Fibroblast of skin of left quadriceps (primary cell): ENCODE measurements around the gene RAPGEF1.

ENCODE experiments used
- DNase-seq, 2 experiments: peaks; one replicate each; pipeline ENCODE4 v3.0.0-alpha.2; 2013; ENCODE audit warnings: low read depth in 2 of 2

RAPGEF1 gene

DNA sequence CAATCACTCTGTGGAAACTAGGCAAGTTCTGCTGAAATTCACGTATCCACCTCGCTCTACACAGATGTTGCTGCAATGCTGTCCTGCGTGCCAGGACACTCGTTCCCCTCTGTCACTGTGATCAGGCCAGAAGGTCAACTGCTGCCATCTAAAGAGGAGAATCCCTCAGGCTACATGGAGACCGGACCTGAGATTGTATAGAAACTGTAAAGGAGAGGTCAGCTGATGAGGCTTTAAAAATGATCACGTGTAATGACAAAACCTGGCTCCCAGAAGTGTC, 114.4 kb downstream of the RAPGEF1 start:
- DNase-seq: no peak

DNA sequence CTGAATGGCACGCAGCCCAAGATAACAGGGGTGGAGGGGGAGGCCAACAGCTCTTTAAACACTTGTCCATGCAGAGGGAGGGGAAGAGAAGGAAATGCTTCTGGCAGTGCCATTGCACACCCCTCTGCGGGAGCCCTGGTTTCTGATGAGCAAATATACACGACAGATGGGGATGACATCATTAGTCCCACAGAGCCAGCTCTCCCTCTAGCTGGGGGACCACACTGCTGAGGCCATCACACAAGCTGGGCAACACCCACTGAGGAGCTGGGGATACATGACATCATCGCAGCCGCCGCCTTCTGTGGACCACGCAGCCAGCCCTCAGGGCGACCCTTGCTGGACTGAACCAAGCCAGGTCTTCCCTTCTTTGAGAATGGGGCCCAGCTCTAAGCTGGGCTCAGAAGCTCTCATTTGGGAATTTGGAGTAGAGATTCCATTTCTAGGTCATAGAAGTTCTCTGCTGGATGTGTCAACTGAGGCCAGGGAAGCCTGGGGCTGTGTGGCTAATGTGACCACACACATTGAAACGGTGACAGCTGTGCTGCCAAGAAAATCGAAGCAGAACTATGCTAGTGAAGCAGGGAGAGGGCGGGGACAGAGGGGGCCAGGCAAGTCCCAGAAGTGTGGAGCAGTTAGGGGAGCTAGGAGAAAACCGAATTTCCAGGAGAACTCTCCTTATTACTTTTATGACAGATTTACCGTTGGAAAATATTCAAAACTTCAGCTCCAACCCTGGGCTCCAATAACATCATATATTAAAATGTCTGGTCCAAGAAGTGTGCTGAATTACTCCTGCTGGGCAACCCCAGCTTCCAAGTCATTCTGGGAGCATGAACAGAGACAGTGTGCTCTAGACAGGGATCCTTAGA, 115.0 kb downstream of the RAPGEF1 start:
- DNase-seq: no peak

DNA sequence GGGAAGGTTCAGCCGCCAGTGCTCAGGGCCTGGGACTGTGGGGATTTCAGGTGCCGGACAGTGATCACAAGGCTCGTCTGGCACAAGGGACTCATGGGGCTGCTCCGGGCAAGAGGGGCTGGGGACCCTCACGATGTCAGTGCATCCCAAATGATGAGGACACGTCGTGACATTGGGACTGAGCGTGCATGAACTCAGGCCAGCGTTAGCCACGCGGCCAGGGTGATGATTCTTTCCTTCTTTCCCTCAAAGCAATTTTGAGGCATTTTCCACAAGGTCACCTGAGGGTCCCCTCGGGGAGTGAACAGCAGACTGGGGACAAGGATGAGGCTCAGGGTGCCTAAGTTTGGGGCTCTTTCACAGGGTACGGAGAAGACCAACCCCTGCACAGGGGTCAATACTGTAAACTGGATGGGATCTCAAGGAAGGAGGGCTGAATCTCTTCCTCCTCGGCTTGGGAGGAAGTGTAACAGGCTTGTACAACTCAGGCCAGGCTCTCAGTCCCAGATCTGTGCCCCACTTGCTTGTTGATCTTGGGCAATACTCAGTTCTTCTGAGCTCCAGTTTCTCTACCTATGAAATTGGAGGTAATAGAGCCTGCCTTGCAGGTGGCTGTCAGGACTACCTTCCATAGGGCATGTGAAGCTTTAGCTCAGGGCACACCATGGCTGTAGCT, 116.1 kb downstream of the RAPGEF1 start:
- DNase-seq: no peak

DNA sequence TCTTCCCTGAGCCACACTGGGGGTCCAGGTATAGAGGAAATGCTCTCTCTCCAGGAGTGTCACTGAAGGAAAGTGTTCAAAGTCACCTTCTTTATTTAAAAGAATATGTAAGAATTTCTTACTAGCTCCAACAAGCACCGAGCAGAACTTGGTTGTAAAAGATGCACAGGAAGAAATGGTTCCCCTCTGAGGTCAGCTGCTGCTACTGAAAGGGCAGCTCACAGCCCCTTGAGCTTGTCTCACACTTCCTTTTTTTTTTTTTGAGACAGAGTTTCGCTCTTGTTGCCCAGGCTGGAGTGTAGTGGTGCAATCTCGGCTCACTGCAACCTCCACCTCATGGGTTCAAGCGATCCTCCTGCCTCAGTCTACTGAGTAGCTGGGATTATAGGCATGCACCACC, 117.4 kb downstream of the RAPGEF1 start:
- DNase-seq: no peak

DNA sequence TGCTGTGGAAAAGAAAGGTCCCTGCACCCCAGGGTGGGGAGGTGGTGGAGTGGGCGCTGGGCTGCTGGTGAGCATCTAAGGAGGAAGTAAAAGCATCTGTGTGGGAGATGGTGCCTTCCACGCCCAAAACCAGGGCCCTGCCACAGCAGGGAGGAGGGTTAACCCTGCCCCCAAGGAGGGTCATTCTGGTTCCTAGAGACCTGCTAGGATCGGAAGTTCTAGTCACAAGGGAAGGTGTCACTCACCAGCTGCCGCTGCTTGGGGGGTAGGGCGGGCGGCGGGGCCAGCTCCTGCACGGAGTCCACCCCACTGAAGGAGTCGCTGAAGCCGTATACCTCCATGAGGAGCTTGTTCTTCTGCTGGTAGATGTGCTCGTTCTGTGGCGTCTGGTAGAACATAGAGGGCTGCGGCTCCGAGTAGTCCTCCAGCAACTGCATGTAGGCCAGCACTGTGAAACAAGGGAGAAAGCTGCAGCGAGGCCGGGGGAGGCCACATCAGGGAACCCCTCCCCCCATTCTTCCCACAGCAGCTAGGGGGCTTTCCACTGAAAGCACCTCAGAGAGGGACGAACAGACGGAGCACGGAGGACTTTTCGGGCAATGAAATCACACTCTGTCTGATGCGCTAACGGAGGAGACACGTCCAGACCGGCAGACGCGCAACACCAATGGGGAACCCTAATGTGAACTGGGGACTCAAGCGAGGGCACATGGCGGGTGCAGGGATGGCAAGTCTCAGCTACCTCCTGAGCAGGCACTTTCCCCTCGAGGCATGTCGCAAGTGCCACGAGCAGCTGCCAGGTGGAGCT, 118.1 kb downstream of the RAPGEF1 start:
- DNase-seq: no peak

DNA sequence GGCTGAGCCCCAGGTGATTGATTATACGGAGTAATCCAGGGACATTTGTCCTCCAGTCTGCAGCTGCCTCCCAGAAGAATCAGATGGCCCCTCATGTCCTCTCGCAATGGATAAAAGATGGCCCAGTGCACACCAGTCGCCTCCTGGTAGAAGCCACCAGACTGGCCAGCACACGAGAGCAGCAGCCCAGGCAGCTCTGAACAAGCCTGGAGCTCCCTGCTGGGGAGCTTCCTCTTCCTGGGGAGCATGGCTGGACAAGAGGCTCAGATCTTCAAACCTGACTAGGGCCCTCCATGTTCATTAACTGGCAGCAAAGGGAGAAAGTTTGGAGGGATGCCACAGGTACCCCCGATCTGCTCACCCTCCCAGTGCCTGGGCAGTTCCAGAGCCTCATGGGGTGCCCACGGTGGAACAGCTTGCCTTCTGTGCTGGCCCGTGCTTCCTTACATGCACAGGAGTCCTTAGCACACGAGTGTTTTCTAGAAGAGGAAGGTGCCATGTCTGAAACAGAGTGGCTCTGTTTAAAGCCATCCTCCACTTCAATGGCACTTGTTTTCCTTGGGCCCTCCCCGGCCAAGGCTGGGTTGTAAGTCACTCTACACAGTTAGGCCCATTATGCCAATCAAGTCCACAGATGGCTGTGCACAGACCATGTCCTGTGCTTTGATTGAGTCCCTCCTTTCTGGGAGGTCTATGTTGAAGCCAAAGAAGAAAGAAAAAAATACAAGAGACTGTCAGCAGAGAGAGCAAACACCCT, 118.9 kb downstream of the RAPGEF1 start:
- DNase-seq: no peak

DNA sequence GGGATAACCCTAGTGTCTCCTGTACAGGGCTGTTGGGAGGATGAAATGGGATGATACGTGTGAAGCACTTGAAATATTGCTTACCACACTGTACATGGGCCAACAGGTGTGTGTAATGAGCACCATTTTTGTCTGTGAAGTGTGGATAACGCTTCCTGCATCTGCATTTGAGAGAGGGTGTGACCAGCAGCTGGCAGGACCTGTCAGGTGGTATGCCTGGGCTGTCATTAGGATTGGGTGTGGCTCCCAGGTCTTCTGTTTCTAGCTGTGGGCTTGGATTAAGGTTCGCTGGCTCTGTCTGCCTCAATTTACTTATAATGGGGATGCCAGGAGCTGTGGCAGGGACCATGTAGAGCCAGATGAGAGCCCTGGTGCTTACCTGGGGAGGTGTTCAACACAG, 120.2 kb downstream of the RAPGEF1 start:
- DNase-seq: no peak

DNA sequence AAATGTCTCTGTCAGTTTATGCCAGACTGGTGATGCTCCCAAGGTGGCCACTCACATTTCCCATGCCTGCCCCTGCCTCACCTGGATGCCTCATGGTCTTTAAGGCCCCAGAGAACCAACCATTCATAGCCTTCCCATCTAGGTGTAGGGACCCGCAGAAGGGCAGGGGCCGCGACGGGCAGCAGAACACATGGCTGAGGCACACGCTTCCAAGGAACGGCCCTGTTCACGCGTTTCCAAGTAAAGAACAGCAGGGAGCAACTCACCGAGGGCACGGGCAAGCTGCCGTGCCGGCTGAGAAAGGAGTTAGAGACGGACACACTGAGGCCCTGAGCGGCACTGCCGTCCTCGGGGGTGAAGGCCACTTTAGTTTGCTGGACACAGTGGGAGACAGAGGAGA, 121.1 kb downstream of the RAPGEF1 start:
- DNase-seq: no peak

DNA sequence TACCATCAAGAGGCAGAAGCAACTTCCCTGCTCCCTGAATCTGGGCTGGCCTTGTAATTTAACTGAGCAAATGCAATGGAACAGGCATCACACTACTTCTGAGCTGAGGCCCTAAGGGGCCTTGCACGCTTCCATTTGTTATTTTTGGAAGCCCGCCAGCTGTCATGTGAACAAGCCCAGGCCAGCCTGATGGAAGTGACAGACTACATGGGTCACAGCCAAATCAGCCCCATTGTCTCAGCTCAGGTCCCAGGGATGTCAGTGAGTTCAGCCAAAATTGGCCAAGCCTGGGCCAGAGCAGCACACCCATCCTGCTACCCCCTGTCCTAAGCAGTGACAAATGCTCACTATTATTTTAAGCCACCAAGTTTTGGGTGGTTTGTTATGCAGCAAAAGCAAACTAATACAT, 121.8 kb downstream of the RAPGEF1 start:
- no peak for DNase-seq

DNA sequence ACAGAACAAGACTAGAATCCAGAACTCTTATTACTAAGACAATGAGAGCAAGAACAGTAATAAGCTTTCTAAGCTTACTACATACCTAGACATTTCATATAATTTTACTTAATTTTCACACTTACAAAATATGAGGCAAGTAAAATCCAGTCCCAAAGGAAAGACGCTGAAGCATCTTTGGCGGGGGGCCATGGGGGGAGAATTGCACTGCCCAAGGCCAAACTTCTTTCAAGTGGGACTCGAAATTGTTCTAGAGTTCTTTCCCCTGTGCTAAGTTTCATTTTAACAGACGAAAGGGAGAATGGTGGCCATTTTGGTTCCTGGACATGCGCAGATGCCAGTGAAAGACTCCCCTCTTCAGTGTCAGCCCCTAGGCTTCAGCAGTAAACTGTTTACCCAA, 122.3 kb downstream of the RAPGEF1 start:
- DNase-seq: no peak

DNA sequence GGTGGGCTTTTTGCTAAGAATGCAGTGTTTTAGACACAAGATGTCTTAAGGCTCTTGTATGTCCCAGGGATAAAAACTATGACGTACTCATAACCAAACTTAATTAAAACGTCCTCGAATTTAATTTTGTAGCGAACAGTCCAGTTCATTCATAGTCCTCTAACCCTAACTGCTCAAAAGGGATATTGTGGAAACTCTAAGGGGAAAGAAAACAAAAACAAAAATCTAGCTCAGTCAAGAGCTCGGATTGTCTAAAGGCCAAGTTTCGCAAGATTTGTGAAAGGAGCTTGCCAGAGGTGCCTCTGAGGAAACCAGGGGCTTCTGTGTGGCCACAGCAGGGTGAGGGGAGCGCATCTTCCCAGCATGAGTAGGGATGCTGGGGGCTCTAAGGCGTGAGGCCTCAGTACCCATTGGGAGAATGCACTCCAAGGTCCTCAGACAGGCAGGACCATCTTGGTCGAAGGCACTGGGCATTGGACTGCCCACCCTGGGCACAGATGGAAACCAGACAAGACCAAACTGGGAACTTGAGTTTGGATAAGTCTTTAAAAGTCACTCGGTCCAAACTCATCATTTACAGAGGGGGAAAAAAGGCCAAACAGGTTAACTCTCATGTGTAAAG, 122.8 kb downstream of the RAPGEF1 start:
- DNase-seq: no peak

DNA sequence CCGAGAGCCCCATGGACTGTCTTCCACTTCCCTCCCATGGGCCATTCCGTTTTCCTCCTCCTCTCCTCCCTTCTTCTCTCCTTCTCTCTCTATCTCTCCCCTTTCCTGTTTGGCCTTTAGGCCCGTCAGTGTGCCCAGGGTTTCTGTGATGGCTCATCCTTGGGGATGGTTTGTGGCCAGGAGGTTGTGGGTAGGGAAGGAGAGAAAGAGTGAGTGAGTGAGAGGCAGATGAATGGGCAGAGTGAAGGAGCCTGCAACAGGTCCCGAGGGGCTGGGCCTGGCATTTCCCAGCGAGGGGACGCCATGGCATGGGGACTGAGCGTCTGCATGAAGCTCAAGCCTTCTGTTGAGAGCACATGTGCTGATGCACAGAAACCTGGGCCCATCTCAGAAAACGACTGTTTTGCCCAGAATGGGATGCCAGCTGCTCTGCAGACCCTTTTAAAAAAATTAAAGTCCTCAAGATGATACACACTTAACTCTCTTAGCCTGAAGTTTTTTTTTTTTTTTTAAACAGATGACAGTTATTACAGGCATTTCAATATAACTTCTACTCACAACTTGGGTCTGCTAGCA, 125.4 kb downstream of the RAPGEF1 start:
- no peak for DNase-seq

DNA sequence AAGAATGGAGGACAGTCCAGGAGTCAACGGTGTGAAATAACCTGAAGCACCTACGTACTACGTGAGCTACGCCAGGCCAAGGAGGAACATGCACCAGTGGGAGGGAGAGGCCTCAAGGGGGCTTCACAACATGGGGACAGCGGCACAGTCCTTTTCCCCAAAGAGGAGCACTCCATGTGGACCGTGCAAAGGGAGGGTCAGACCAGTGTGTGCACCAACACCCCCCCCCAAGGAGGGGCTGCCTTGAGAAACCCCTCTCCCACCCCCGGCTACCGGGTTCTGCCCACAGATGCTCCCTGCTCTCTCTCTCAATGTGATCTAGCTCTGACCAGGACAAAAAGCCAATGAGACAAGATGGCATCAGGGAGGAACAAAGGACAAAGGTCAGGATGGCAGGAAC, 126.0 kb downstream of the RAPGEF1 start:
- no peak for DNase-seq

DNA sequence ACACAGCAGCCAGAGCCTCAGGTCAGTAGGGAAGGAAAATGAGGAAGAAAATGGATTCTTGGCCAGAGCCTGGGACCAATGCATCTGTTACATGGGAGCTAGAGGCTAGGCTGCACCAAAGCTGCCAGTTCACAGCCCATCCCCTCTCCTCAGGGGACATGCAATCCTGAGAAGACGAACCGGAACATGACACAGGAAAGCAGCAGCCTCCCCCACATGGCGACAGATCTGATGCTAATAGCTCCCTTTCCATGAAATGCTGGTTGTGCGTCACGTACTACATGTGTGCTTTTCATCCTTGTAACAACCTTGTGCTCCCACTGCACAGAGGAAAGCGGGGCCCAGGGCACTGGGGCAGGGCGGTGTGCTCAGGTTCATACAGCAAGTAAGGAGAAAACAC, 127.0 kb downstream of the RAPGEF1 start:
- DNase-seq: no peak

DNA sequence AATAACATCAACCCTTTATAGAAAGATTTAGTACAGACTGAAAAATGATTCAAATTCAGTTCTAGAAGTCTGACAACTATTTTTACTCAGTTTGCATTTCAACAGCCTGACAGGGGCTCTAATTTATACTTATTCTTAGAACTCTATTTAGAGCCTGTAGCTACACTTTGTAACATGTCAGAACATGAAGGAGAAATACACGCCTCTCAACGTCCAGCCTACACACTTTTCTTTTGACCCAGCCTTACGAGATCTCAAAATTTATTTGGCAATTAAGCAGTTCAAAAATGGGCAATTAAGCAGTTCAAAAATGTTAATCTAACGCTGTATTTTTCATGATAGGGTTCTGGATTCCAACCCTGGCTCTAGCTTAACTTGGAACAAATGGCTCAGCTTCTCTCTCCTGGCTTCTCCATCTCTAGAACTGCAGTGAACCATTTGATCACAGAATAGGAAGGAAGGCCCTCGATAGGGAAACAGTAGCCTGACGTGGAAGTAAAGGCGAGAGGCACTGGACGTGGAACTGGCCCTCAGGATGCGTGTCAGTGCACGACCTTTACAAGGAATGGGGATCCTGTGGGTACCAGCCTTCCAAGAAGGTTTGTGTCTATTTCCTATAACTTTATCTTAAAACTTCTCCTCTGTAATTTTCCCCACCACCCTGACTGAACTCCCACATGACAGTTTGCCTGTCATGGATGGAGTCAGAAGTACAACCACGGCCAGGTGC, 128.1 kb downstream of the RAPGEF1 start:
- DNase-seq: no peak

DNA sequence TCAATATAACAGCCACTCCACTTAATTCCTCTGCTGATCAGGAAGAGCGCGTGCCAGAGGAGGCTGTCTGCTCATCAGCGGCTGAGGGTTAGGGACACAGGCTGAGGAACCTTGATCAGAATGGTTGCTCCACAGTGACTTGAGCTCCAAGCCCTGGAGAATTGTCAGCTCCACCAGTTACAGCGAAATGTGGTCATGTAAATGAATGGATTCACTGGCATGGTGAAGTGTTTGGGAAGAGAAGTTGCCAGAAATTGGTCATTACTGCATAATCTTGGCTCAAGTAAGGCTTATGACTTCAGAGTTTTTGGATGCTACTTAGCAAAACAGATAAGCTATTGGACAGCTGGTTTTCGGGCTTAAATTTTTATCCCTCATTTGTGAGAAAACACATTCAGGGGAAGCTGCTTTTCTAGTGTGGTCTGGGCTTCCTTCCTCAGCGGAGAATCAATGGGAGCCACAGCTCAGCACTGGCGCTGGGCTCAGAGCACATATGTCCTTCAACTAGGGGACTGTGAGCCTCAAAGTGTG, 129.6 kb downstream of the RAPGEF1 start:
- no peak for DNase-seq

DNA sequence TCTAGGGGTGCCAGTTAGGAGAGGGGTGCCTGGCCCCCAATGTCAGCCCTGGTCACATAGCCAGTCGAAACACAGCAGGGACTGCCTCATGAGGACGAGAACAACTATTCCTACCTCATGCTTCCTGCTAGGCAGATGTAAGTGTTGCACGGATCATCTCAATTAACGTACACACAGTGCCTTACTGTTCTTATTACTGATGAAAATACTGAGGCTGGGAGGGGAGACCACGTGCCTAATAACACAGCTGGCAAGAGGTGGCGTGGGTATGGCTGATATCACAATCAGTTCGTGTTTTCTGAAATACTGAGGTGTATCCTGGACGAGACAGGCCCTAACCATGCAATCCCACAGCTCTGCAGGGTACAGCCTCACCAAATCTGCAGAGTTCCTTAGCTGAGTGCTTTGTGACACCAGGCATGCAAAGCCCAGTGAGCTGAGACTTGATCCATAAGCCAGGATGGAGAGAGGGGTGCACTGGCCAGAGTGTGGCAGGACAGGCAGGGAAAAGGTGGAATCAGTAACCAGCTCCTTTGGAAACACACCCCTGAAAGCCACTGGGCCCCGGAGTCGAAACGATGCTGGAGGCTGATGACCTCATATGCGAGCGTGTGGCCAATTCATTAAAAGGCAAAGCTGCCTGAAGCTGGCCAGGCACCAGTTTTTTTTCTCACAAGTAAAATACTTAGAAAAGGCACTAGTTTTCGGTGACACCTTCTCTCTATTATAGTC, 130.6 kb downstream of the RAPGEF1 start:
- DNase-seq: peak in 1 of 2 experiments; percentile 35

DNA sequence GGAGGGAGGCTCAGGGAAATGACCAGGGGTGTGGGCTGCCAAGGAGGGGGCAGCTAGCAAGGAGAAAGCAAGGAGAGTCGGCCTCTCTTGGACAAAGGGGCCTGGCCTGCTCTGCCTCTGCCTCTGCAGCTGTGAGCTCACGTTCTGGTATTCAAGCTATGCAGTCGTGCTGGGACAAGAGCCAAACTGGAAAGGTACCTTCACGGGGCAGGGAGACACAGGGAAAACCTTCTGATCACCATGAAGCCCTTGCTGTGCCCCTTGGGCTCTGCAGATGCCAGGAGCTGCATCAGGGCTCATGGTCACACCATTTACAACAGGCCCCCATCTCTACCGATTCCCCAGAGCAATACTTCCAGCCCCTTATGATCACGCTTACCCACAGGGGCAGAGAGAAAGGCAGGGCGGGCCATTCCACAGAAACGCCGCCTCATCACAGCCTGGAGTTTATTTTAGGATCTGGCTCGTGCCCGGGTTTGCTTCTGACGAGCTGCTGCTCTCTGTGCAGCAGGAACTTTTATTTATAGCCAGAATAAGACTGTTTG, 131.3 kb downstream of the RAPGEF1 start:
- peak; percentile 83 to 85 for DNase-seq

DNA sequence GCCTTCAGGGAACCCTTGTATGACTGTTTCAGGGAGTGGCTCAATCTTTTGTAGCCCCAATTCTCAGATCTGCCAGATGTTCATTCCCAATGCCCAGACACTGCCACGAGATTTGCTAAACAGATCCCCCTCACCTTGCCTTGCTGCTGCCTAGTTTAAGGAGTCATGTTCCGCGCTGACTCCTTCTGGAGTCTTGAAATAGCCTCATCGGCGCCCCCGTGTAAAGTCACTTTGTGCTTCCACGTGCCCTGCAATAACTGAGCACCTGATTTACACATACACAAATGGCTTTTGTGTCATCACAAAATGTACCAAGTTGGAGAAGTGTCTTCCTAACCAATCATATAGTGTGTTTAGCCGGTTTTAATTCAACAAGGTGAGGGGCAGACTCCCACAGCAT, 132.3 kb downstream of the RAPGEF1 start:
- DNase-seq: no peak
